Caco-2 (cell line): ENCODE data around the gene HOXB9. TPM values are rescaled to one million over a fixed set of nuclear protein-coding genes. Genes with fewer than 3 reads are reported as not detected.

Experiments
- BruUV-seq: library from RNA; stranded (reverse); fragments of 400-500 nt; replicated peaks from 2 replicates; lab custom pipeline; 2021; lab: Mats Ljungman, UMichigan
- CTCF ChIA-PET: fragments of 300-600 bp; sonication (Branson Sonifier 250); formaldehyde crosslinking; loops from one replicate; lab custom pipeline; 2022; ENCODE audit warnings: antibody characterized with exemption; lab: Charles Lee
- POLR2A ChIA-PET: fragments of 300-600 bp; sonication (Branson Sonifier 250); formaldehyde crosslinking; loops from one replicate; lab custom pipeline; 2022; ENCODE audit warnings: antibody characterized with exemption; lab: Charles Lee
- DNase-seq, 2 experiments: peaks; one replicate each; pipeline versions ENCODE4 v3.0.0 to v3.0.0-alpha.2; 2020 to 2022
- H3K27me3 ChIP-seq: replicated peaks from 2 replicates; pipeline ENCODE4 v1.6.0; 2011; ENCODE audit warnings: low read length; ENCODE audit not compliant: control insufficient read depth, insufficient read depth
- H3K36me3 ChIP-seq: 2 replicates; pipeline ENCODE4 v1.5.1; 2011; ENCODE audit warnings: low read length; ENCODE audit not compliant: control insufficient read depth, insufficient read depth
- H3K4me1 ChIP-seq: fragments of 250-450 bp; sonication (Bioruptor Pico); 2 replicates; pipeline ENCODE4 v1.5.1; 2020; ENCODE audit warnings: mild to moderate bottlenecking
- H3K4me3 ChIP-seq: 2 replicates; pipeline ENCODE4 v1.5.1; 2011; ENCODE audit warnings: low read depth, mild to moderate bottlenecking, control low read depth, low read length
- H3K9me3 ChIP-seq: fragments of 250-450 bp; sonication (Bioruptor Pico); 2 replicates; pipeline ENCODE4 v1.5.1; 2020; ENCODE audit warnings: mild to moderate bottlenecking, moderate library complexity
- H3K27ac Mint-ChIP-seq: one replicate; pipeline ENCODE4 v1.8.0; 2022; ENCODE audit warnings: mixed read lengths; ENCODE audit not compliant: unreplicated experiment
- H3K27me3 Mint-ChIP-seq: one replicate; pipeline ENCODE4 v1.8.0; 2022; ENCODE audit warnings: mixed read lengths; ENCODE audit not compliant: insufficient read depth, unreplicated experiment
- H3K36me3 Mint-ChIP-seq: one replicate; pipeline ENCODE4 v1.8.0; 2022; ENCODE audit warnings: mild to moderate bottlenecking, mixed read lengths; ENCODE audit not compliant: insufficient read depth, unreplicated experiment
- H3K4me1 Mint-ChIP-seq: one replicate; pipeline ENCODE4 v1.8.0; 2022; ENCODE audit warnings: low read depth, mixed read lengths; ENCODE audit not compliant: unreplicated experiment
- H3K4me3 Mint-ChIP-seq: one replicate; pipeline ENCODE4 v1.8.0; 2022; ENCODE audit warnings: mild to moderate bottlenecking, moderate library complexity, mixed read lengths; ENCODE audit not compliant: unreplicated experiment
- H3K9me3 Mint-ChIP-seq: one replicate; pipeline ENCODE4 v1.8.0; 2022; ENCODE audit warnings: mixed read lengths; ENCODE audit not compliant: unreplicated experiment
- CTCF ChIP-seq, 2 experiments: fragments of 200-600 bp in 1 of 2; IDR thresholded peaks; 1 replicate in 1 of 2; 2 replicates in 1 of 2; pipeline versions ENCODE4 v1.5.1 to v1.8.0; 2011 to 2022; ENCODE audit warnings: antibody characterized with exemption in 1 of 2, control low read depth in 1 of 2, inconsistent platforms in 1 of 2, low read depth in 1 of 2, low read length in 1 of 2, mild to moderate bottlenecking in 1 of 2, moderate library complexity in 1 of 2; ENCODE audit not compliant: insufficient read depth in 1 of 2, severe bottlenecking in 1 of 2, unreplicated experiment in 1 of 2
- intact Hi-C: fragments of 100-400 bp; cut with micrococcal nuclease; formaldehyde crosslinking; loops from one replicate; pipeline ENCODE4 v1.10.0; 2022; ENCODE audit not compliant: unreplicated experiment
- total RNA-seq: library from RNA; stranded (reverse); gene quantifications from 2 replicates; pipeline ENCODE4 v1.2.3, GENCODE V29; 2022

HOXB9 gene
- total RNA-seq, 1 experiment from 2014 or later = 4.5 TPM

- peak overlapping the region; percentile 85 for H3K4me3 Mint-ChIP-seq
- BruUV-seq = no TSS peak
- H3K4me1 Mint-ChIP-seq = peaks cover 8% of the 10 kb centered on the region
- peak; percentile 90 to 92 for DNase-seq
- intact Hi-C loops = loop anchor here (2.0 kb wide), 1 partner anchor 21 kb away; no protein-coding TSS in a partner anchor
- peak in 1 of 2 experiments; percentile 0 for TF ChIP-seq CTCF (IDR thresholded peaks at IDR 0.05; ENCODE audit: insufficient read depth in 1 of 2, low read depth in 1 of 2, low read length in 1 of 2, severe bottlenecking in 1 of 2, unreplicated experiment in 1 of 2)
- peaks cover 56% of the 10 kb centered on the region for H3K27me3 Mint-ChIP-seq
- Histone ChIP-seq H3K4me1 (peaks cover 13% of the 10 kb centered on the region), H3K36me3 (no peaks in the 10 kb centered on the region), H3K27me3 (peaks cover 30% of the 10 kb centered on the region), H3K4me3 (peak overlapping the region; percentile 57), H3K9me3 (no peaks in the 10 kb centered on the region)
- ChIA-PET CTCF (interaction anchor here (0.5 to 2.3 kb wide), 19 partner anchors 10 to 529 kb away, joined by 3 to 10 read pairs (median 4); partner anchors contain the start of gene PRAC2), POLR2A (interaction anchor here (0.5 to 1.4 kb wide), 9 partner anchors 9 to 267 kb away, joined by 3 to 17 read pairs (median 5); partner anchors contain the start of genes ATP5MC1 and HOXB7)
- H3K9me3 Mint-ChIP-seq = no peaks in the 10 kb centered on the region
- no peaks in the 10 kb centered on the region for H3K36me3 Mint-ChIP-seq
- peak overlapping the region; percentile 33 for H3K27ac Mint-ChIP-seq
Observed at GRCh38 chr17:48625495-48626244, 488 bp downstream of the HOXB9 start.

GRCh38 chr17:48624544-48625494 is 1.3 kb downstream of the HOXB9 start:
- H3K9me3 ChIP-seq = no peaks in the 10 kb centered on the region
- intact Hi-C loops = no loop called here
- POLR2A ChIA-PET = interaction anchor here (0.6 to 1.4 kb wide), 5 partner anchors 11 to 268 kb away, joined by 4 to 10 read pairs (median 5); partner anchors contain the start of genes ATP5MC1 and HOXB7
- peak overlapping the region; percentile 85 for H3K4me3 Mint-ChIP-seq
- DNase-seq = peak in 1 of 2 experiments; percentile 74
- no peaks in the 10 kb centered on the region for H3K36me3 Mint-ChIP-seq
- no peak overlapping the region for H3K27ac Mint-ChIP-seq
- H3K36me3 ChIP-seq = no peaks in the 10 kb centered on the region
- peak overlapping the region; percentile 57 for H3K4me3 ChIP-seq
- H3K4me1 Mint-ChIP-seq = peaks cover 7% of the 10 kb centered on the region
- H3K27me3 ChIP-seq = peaks cover 33% of the 10 kb centered on the region
- H3K27me3 Mint-ChIP-seq = peaks cover 57% of the 10 kb centered on the region
- H3K9me3 Mint-ChIP-seq = no peaks in the 10 kb centered on the region
- no peak for TF ChIP-seq CTCF (IDR thresholded peaks at IDR 0.05; ENCODE audit: insufficient read depth in 1 of 2, low read depth in 1 of 2, low read length in 1 of 2, severe bottlenecking in 1 of 2, unreplicated experiment in 1 of 2)
- peaks cover 11% of the 10 kb centered on the region for H3K4me1 ChIP-seq
- CTCF ChIA-PET = interaction anchor here (0.5 to 2.3 kb wide), 15 partner anchors 9 to 528 kb away, joined by 3 to 10 read pairs (median 5); partner anchors contain the start of gene PRAC2
- TSS peak; percentile 36 for BruUV-seq

GRCh38 chr17:48624118-48624517 is 2.0 kb downstream of the HOXB9 start:
- CTCF ChIA-PET = interaction anchor here (1.6 kb wide), 1 partner anchor 316 kb away, joined by 4 read pairs; no protein-coding TSS in a partner anchor
- intact Hi-C loops = no loop called here
- Histone ChIP-seq H3K9me3 (no peaks in the 10 kb centered on the region), H3K4me3 (no peak overlapping the region), H3K4me1 (peaks cover 11% of the 10 kb centered on the region), H3K27me3 (peaks cover 33% of the 10 kb centered on the region), H3K36me3 (no peaks in the 10 kb centered on the region)
- TF ChIP-seq CTCF (IDR thresholded peaks at IDR 0.05; ENCODE audit: insufficient read depth in 1 of 2, low read depth in 1 of 2, low read length in 1 of 2, severe bottlenecking in 1 of 2, unreplicated experiment in 1 of 2) = no peak
- Mint-ChIP-seq H3K4me1 (peaks cover 13% of the 10 kb centered on the region), H3K36me3 (no peaks in the 10 kb centered on the region), H3K27me3 (peaks cover 60% of the 10 kb centered on the region), H3K27ac (no peak overlapping the region), H3K4me3 (peak overlapping the region; percentile 85), H3K9me3 (no peaks in the 10 kb centered on the region)
- no TSS peak for BruUV-seq
- POLR2A ChIA-PET = no interaction called here
- no peak for DNase-seq
